Body of pancreas (tissue), 4 donors: ENCODE measurements around the gene WFIKKN1. TPM values are rescaled to one million over a fixed set of nuclear protein-coding genes. Genes with fewer than 3 reads are reported as not detected.
A peak's percentile ranks its signal among the peaks of the same experiment; 100 is the strongest.

ENCODE experiments used
- ATAC-seq: fragments of 150-250 bp; one replicate; pipeline ENCODE4 v1.9.1; 2016
- DNase-seq, 4 donors: peaks; one replicate each; pipeline ENCODE4 v3.0.0-alpha.2; 2019
- H3K27ac ChIP-seq, 4 donors: fragments of 200-600 bp; sonication (generic); 1 replicate in 3 of 4; 2 replicates in 1 of 4; pipeline versions ENCODE4 v1.5.1 to v1.6.1; 2016 to 2019; ENCODE audit warnings: mild to moderate bottlenecking in 1 of 4, mixed read lengths in 1 of 4, moderate library complexity in 1 of 4
- H3K27me3 ChIP-seq, 2 donors: fragments of 200-600 bp; sonication (generic); one replicate each; pipeline ENCODE4 v1.6.0; 2016; ENCODE audit warnings: mild to moderate bottlenecking in 1 of 2
- H3K36me3 ChIP-seq, 2 donors: fragments of 200-600 bp; sonication (generic); replicated peaks in 1 of 2; 2 replicates each; pipeline ENCODE4 v1.5.1; 2016; ENCODE audit warnings: low read depth in 2 of 2; ENCODE audit not compliant: insufficient read depth in 1 of 2
- H3K4me1 ChIP-seq: fragments of 200-600 bp; sonication (generic); one replicate; pipeline ENCODE4 v1.6.0; 2016
- H3K4me3 ChIP-seq, 2 donors: fragments of 200-600 bp; sonication (generic); 1 replicate in 1 of 2; 2 replicates in 1 of 2; pipeline ENCODE4 v1.5.1; 2016 to 2019
- H3K9me3 ChIP-seq, 3 donors: fragments of 200-600 bp; sonication (generic); 1 replicate in 2 of 3; 2 replicates in 1 of 3; pipeline ENCODE4 v1.5.1; 2016
- POLR2A ChIP-seq, 3 donors: fragments of 450-650 bp; IDR thresholded peaks; one replicate each; pipeline ENCODE4 v1.6.1; 2016; ENCODE audit warnings: antibody characterized with exemption in 3 of 3, mild to moderate bottlenecking in 2 of 3
- WGBS, 2 donors: methylation state at CpG; one replicate each; pipeline ENCODE4 v1.1.5; 2017; 5-methylcytosine and 5-hydroxymethylcytosine counted together
- intact Hi-C: fragments of 100-400 bp; cut with DNase I; formaldehyde crosslinking; loops from one replicate; pipeline ENCODE4 v1.15.1; 2023
- total RNA-seq, 2 donors: library from RNA; depleted of rRNA; stranded (reverse); fragments of >200 nt; gene quantifications; one replicate each; pipeline ENCODE4 v1.1.0, GENCODE V29; 2016
- TF ChIP-seq, protein P1 (sequence below), 7 experiments: fragments of 450-650 bp in 4 of 7; fragments of 200-600 bp in 3 of 7; sonication (generic) in 3 of 7; IDR thresholded peaks; one replicate each; pipeline ENCODE4 v1.5.1; 2016 to 2019; ENCODE audit warnings: antibody characterized with exemption in 7 of 7

WFIKKN1 gene
- total RNA-seq, 2 donors from 2014 or later = 3.9 to 5.6 TPM

DNA sequence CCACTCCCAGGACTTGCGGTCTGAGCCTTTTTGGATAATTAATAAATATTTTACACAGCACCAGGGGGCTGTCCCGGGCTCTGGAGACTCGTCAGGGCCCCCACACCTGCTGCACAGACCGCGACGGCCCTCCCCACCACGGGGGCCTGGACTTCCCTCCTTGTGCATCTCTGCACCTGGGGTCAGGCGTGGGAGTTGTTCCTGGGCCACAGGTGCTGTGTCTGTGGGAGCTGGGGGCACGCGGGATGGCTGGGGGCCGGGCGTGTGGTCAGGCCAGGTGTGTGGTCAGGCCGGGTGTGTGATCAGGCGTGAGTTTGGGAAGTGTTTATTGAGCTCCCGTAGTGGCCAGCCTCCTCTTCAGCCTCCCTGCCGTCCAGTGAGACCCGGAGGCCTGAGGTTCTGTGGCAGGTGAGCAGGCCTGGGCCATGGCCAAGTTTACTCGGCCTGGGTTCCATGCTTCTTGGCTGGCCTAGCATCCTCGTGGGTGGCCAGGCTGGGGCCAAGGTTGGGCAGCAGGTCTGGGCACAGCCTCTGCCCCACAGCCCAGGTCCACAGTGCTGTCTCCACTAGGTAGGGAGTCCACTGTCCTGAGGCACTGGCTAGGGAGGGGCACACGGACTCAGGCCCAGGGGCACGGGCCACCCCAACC, 47.5 kb downstream of the WFIKKN1 start:
- no peaks in the 10 kb centered on the region for H3K27me3 ChIP-seq
- peaks cover 7 to 12% of the 10 kb centered on the region in 2 donors for H3K36me3 ChIP-seq
- intact Hi-C loops = no loop called here
- peaks cover 60% of the 10 kb centered on the region for H3K4me1 ChIP-seq
- no peak for ATAC-seq
- peak overlapping the region in 1 of 4 donors; percentile 90 for H3K27ac ChIP-seq
- H3K4me3 ChIP-seq = no peak overlapping the region
- TF ChIP-seq POLR2A (IDR thresholded peaks at IDR 0.05) = no peak
- TF ChIP-seq, protein P1, sequence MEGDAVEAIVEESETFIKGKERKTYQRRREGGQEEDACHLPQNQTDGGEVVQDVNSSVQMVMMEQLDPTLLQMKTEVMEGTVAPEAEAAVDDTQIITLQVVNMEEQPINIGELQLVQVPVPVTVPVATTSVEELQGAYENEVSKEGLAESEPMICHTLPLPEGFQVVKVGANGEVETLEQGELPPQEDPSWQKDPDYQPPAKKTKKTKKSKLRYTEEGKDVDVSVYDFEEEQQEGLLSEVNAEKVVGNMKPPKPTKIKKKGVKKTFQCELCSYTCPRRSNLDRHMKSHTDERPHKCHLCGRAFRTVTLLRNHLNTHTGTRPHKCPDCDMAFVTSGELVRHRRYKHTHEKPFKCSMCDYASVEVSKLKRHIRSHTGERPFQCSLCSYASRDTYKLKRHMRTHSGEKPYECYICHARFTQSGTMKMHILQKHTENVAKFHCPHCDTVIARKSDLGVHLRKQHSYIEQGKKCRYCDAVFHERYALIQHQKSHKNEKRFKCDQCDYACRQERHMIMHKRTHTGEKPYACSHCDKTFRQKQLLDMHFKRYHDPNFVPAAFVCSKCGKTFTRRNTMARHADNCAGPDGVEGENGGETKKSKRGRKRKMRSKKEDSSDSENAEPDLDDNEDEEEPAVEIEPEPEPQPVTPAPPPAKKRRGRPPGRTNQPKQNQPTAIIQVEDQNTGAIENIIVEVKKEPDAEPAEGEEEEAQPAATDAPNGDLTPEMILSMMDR (IDR thresholded peaks at IDR 0.05) = no peak
- DNase-seq = no peak
- H3K9me3 ChIP-seq = no peaks in the 10 kb centered on the region
- WGBS, 2 donors = 69 to 74% methylated on average over 8 to 21 of the region's 21 CpGs

DNA sequence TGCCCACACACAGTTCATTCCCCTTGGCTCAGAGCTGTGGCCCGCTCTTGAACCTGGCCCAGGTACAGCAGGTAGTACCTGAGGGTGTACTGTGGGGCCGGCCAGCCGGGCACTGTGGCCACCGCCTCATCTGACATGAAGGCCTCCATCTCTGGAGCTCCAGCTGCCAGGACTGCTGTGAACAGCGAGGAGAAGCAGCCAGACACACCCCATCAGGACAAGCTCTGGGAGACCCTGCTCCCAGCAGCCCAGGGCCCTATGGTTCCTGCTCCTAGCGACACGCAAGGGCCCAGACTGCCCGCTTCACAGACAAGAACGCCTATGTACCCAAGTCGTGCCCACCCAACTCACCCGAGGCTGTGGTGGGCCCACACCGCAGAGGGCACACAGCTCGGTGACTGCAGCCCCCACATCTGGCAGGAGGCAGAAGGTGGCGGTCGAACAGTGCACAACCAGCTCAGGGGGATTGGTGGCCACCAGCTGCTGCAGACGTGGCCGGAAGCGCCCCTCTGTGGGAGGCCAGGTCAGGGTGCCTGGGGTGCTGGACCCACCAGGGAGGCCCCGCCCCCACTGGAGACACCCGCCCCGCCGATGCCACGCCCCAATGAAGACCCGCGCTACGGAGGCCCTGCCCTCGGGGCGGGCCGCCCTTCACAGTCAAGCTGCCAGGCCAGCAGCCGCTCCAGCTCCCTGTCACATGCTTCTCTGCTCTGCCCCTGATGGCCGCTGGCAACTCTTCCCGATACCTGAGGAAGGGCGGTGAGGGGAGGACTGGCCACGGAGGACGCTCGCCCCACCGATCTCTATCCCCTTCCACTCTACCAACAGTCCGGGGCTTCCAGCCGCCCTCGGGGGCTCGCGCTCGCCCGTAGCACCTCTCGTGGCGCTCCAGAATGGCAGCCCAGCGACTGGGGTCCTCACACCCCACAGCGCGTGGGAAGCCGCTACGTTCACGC, 48.4 kb downstream of the WFIKKN1 start:
- peaks cover 65% of the 10 kb centered on the region for H3K4me1 ChIP-seq
- no peak overlapping the region for H3K4me3 ChIP-seq
- no peaks in the 10 kb centered on the region for H3K27me3 ChIP-seq
- peak in 2 of 3 donors; percentile 39 to 45 for TF ChIP-seq POLR2A (IDR thresholded peaks at IDR 0.05)
- TF ChIP-seq, protein P1 (IDR thresholded peaks at IDR 0.05) = no peak
- DNase-seq (peak; percentile 77 to 87 (median 86)), ATAC-seq (peak; percentile 41)
- peaks cover 7 to 12% of the 10 kb centered on the region in 2 donors for H3K36me3 ChIP-seq
- 28 to 65% methylated on average over 4 to 49 of the region's 52 CpGs for WGBS, 2 donors
- H3K9me3 ChIP-seq = no peaks in the 10 kb centered on the region
- intact Hi-C loops = no loop called here
- H3K27ac ChIP-seq = peak overlapping the region; percentile 86 to 95 (median 92)

DNA sequence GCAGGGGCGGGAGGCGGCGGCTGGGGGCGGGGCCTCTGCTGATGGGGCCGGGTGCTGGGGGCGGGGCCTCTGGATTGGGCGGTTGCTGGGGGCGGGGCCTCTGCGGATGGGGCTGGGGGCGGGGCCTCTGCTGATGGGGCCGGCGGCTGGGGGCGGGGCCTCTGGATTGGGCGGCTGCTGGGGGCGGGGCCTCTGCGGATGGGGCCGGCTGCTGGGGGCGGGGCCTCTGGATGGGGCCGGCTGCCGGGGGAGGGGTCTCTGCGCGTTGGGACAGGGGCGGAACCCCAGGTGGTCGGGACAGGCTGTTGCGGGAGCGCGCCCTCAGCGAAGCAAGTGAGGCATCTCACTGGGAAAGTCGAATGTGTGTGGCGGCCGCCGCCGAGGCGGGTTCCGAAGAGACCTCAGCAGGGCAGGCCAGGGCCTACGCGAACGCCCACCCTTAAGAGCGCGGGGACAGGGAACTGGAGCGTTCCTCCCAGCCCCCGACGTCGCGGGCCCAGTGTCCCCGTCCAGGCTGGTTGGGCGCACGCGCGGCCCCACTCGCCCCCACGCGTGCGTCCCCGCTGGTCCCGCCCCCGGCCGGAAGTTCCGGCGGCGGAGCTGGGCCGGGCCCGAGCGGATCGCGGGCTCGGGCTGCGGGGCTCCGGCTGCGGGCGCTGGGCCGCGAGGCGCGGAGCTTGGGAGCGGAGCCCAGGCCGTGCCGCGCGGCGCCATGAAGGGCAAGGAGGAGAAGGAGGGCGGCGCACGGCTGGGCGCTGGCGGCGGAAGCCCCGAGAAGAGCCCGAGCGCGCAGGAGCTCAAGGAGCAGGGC, 49.2 kb downstream of the WFIKKN1 start, which contains the start of gene STUB1:
STUB1 (plus strand) TSS at position 597 of the 811 bp plus-strand sequence; CDS start at position 713, 116 bp downstream.
- no peaks in the 10 kb centered on the region for H3K27me3 ChIP-seq
- intact Hi-C loops = no loop called here
- DNase-seq = peak; percentile 86 to 90 (median 87)
- H3K36me3 ChIP-seq = peaks cover 7 to 12% of the 10 kb centered on the region in 2 donors
- peaks cover 59% of the 10 kb centered on the region for H3K4me1 ChIP-seq
- H3K27ac ChIP-seq = peak within 1 kb of the TSS; percentile 86 to 95 (median 92)
- peak; percentile 35 to 57 (median 41) for TF ChIP-seq POLR2A (IDR thresholded peaks at IDR 0.05)
- TF ChIP-seq, protein P1 (IDR thresholded peaks at IDR 0.05) = no peak
- no peaks in the 10 kb centered on the region for H3K9me3 ChIP-seq
- ATAC-seq = peak; percentile 64
- whole genome bisulfite sequencing, 2 donors = 0% methylated on average over 3 to 76 of the region's 91 CpGs
- H3K4me3 ChIP-seq = peak within 1 kb of the TSS; percentile 0 to 29

DNA sequence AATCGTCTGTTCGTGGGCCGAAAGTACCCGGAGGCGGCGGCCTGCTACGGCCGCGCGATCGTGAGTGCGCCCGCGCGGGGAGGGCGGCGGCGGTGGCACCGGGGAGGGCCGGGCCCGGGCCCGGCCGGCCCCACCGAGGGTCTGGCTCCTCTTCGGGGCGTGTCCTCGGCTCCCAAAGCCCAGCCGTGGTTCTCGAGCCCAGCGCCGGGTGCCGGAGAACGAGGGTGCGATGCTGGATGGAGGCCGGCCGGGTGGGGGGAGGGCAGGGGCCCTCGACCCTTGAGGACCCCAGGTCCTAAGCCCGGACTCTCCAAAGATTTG, 49.8 kb downstream of the WFIKKN1 start:
- Histone ChIP-seq H3K9me3 (no peaks in the 10 kb centered on the region), H3K4me3 (peak overlapping the region; percentile 0 to 29), H3K36me3 (peaks cover 7 to 12% of the 10 kb centered on the region in 2 donors), H3K27ac (peak overlapping the region; percentile 86 to 95 (median 92)), H3K4me1 (peaks cover 59% of the 10 kb centered on the region), H3K27me3 (no peaks in the 10 kb centered on the region)
- ATAC-seq (no peak), DNase-seq (no peak)
- intact Hi-C loops = no loop called here
- WGBS, 2 donors = 0% methylated on average over 35 of the region's 38 CpGs; no CpG with 5 or more reads in 1 of the 2 donors
- TF ChIP-seq POLR2A (IDR thresholded peaks at IDR 0.05) = no peak
- TF ChIP-seq, protein P1 (IDR thresholded peaks at IDR 0.05) = no peak
